SK-N-SH (cell line): Measurements from ENCODE around the gene GAB2. TPM values are rescaled to one million over a fixed set of nuclear protein-coding genes. Genes with fewer than 3 reads are reported as not detected.

ENCODE experiments used
- CTCF ChIA-PET: fragments of 300-600, 350-600 bp; formaldehyde crosslinking; extraction: SDS; loops from one replicate; lab custom pipeline; 2021; lab: Yijun Ruan, JAX
- POLR2A ChIA-PET: fragments of 350-600 bp; sonication (Branson Sonifier 250); formaldehyde crosslinking; extraction: SDS; loops from one replicate; lab custom pipeline; 2020; ENCODE audit warnings: antibody characterized with exemption, inconsistent platforms; lab: Yijun Ruan, JAX
- DNase-seq: peaks from one replicate; pipeline ENCODE4 v3.0.0; 2012
- H2AFZ ChIP-seq: fragments of 200-600 bp; sonication (generic); 2 replicates; pipeline ENCODE4 v1.8.1; 2016; ENCODE audit warnings: antibody characterized with exemption, mild to moderate bottlenecking, low read depth
- H3F3A ChIP-seq: fragments of 200-600 bp; sonication (generic); replicated peaks from 2 replicates; pipeline ENCODE3; 2016; ENCODE audit warnings: antibody characterized with exemption, mild to moderate bottlenecking; ENCODE audit not compliant: insufficient read depth
- H3K27ac ChIP-seq, 2 experiments: fragments of 200-500 bp in 1 of 2; fragments of 200-600 bp in 1 of 2; sonication (Bioruptor generic) in 1 of 2; sonication (generic), shearing (Covaris generic) in 1 of 2; 2 replicates each; pipeline versions ENCODE4 v1.5.1 to v1.6.1; 2014 to 2016; ENCODE audit warnings: low read depth in 2 of 2, inconsistent platforms in 1 of 2, low read length in 1 of 2, mild to moderate bottlenecking in 1 of 2, mixed read lengths in 1 of 2
- H3K27me3 ChIP-seq: fragments of 200-600 bp; sonication (generic), shearing (Covaris generic); 2 replicates; pipeline ENCODE4 v1.6.1; 2016; ENCODE audit warnings: mixed run types; ENCODE audit not compliant: insufficient read depth
- H3K36me3 ChIP-seq, 2 experiments: fragments of 200-500 bp in 1 of 2; fragments of 200-600 bp in 1 of 2; sonication (Bioruptor generic) in 1 of 2; sonication (generic) in 1 of 2; replicated peaks in 1 of 2; 2 replicates each; pipeline versions ENCODE3 to v1.5.1; 2014 to 2016; ENCODE audit warnings: low read length in 1 of 2, mild to moderate bottlenecking in 1 of 2; ENCODE audit not compliant: insufficient read depth in 2 of 2, control insufficient read depth in 1 of 2
- H3K4me1 ChIP-seq, 2 experiments: fragments of 200-500 bp in 1 of 2; fragments of 200-600 bp in 1 of 2; sonication (Bioruptor generic) in 1 of 2; sonication (generic), shearing (Covaris generic) in 1 of 2; 2 replicates each; pipeline versions ENCODE4 v1.5.1 to v1.6.1; 2014 to 2016; ENCODE audit warnings: low read depth in 1 of 2, low read length in 1 of 2, mixed run types in 1 of 2; ENCODE audit not compliant: insufficient read depth in 2 of 2, control insufficient read depth in 1 of 2
- H3K4me2 ChIP-seq: fragments of 200-600 bp; sonication (generic), shearing (Covaris generic); 2 replicates; pipeline ENCODE4 v1.6.1; 2017; ENCODE audit warnings: mixed run types
- H3K4me3 ChIP-seq, 2 experiments: fragments of 200-500 bp in 1 of 2; fragments of 200-600 bp in 1 of 2; sonication (Bioruptor generic) in 1 of 2; sonication (generic), shearing (Covaris generic) in 1 of 2; 2 replicates each; pipeline versions ENCODE4 v1.5.1 to v1.8.1; 2014 to 2016; ENCODE audit warnings: low read depth in 2 of 2, inconsistent platforms in 1 of 2, low read length in 1 of 2, mild to moderate bottlenecking in 1 of 2, mixed read lengths in 1 of 2, moderate library complexity in 1 of 2
- H3K79me2 ChIP-seq: fragments of 200-600 bp; sonication (generic); 2 replicates; pipeline ENCODE4 v1.8.1; 2017; ENCODE audit warnings: mild to moderate bottlenecking; ENCODE audit not compliant: insufficient read depth
- H3K9ac ChIP-seq: fragments of 200-600 bp; sonication (generic); 2 replicates; pipeline ENCODE4 v1.6.1; 2017; ENCODE audit warnings: mixed run types
- H3K9me2 ChIP-seq: fragments of 200-600 bp; sonication (generic); 2 replicates; pipeline ENCODE4 v1.6.1; 2017; ENCODE audit warnings: mixed run types
- H3K9me3 ChIP-seq: fragments of 200-600 bp; sonication (generic); 2 replicates; pipeline ENCODE4 v1.6.1; 2017; ENCODE audit warnings: mixed run types, mild to moderate bottlenecking, moderate library complexity
- H4K20me1 ChIP-seq: fragments of 200-600 bp; sonication (generic); 2 replicates; pipeline ENCODE4 v1.6.1; 2017; ENCODE audit warnings: mild to moderate bottlenecking, mixed run types; ENCODE audit not compliant: insufficient read depth
- CHD2 ChIP-seq: fragments of 150-350 bp; IDR thresholded peaks from 2 replicates; pipeline ENCODE4 v1.6.1; 2018; ENCODE audit warnings: low read length; ENCODE audit not compliant: partially characterized antibody
- CTCF ChIP-seq: fragments of 200-600 bp; sonication (generic); IDR thresholded peaks from 2 replicates; pipeline ENCODE4 v1.6.1; 2017; ENCODE audit warnings: antibody characterized with exemption, mild to moderate bottlenecking, moderate library complexity
- EP300 ChIP-seq, 2 experiments: IDR thresholded peaks; 2 replicates each; pipeline versions ENCODE4 v1.4.0 to v1.6.1; 2012; ENCODE audit warnings: borderline replicate concordance in 1 of 2, low read depth in 1 of 2, low read length in 1 of 2
- FOSL2 ChIP-seq: IDR thresholded peaks from 2 replicates; pipeline ENCODE4 v1.4.0; 2012; ENCODE audit warnings: low read depth, mild to moderate bottlenecking, moderate library complexity, borderline replicate concordance
- FOXM1 ChIP-seq: IDR thresholded peaks from 2 replicates; pipeline ENCODE4 v1.4.0; 2012; ENCODE audit warnings: low read depth, mild to moderate bottlenecking
- GATA2 ChIP-seq: sonication (generic); formaldehyde crosslinking; IDR thresholded peaks from 2 replicates; pipeline ENCODE4 v1.5.0; 2020; ENCODE audit warnings: mild to moderate bottlenecking, missing genetic modification reagents
- IRF3 ChIP-seq: fragments of 150-350 bp; IDR thresholded peaks from 2 replicates; pipeline ENCODE4 v1.6.1; 2016; ENCODE audit warnings: mild to moderate bottlenecking, low read depth, low read length
- MAX ChIP-seq: IDR thresholded peaks from 2 replicates; pipeline ENCODE4 v1.4.0; 2012; ENCODE audit warnings: low read depth
- MEF2A ChIP-seq: IDR thresholded peaks from 2 replicates; pipeline ENCODE4 v1.4.0; 2012; ENCODE audit warnings: low read depth, borderline replicate concordance
- PBX3 ChIP-seq: IDR thresholded peaks from 2 replicates; pipeline ENCODE4; 2012
- POLR2AphosphoS5 ChIP-seq: IDR thresholded peaks from 2 replicates; pipeline ENCODE4 v1.6.1; 2012; ENCODE audit warnings: low read depth, low read length
- RAD21 ChIP-seq: IDR thresholded peaks from 2 replicates; pipeline ENCODE4 v1.6.1; 2012; ENCODE audit warnings: mild to moderate bottlenecking, low read length
- RCOR1 ChIP-seq: fragments of 150-350 bp; IDR thresholded peaks from 2 replicates; pipeline ENCODE4 v1.6.1; 2017; ENCODE audit warnings: antibody characterized with exemption, low read length
- RFX5 ChIP-seq: IDR thresholded peaks from 2 replicates; pipeline ENCODE4 v1.6.1; 2012; ENCODE audit warnings: mild to moderate bottlenecking, improper control_type of control experiment, low read length
- TEAD4 ChIP-seq: IDR thresholded peaks from 2 replicates; pipeline ENCODE4 v1.4.0; 2012; ENCODE audit warnings: mild to moderate bottlenecking, borderline replicate concordance; ENCODE audit not compliant: insufficient read depth
- YY1 ChIP-seq: IDR thresholded peaks from 2 replicates; pipeline ENCODE4 v1.4.0; 2012; ENCODE audit warnings: low read depth, mild to moderate bottlenecking
- WGBS: methylation state at CpG from one replicate; pipeline ENCODE4 v1.1.6; 2017; ENCODE audit warnings: low lambda C conversion rate; 5-methylcytosine and 5-hydroxymethylcytosine counted together
- polyA plus RNA-seq, 3 experiments: library from polyadenylated mRNA; depleted of rRNA; stranded (reverse); fragments of >200 nt; gene quantifications; 2 replicates each; pipeline ENCODE4 v1.2.3, GENCODE V29; 2012
- TF ChIP-seq, protein P1 (sequence below): fragments of 150-350 bp; IDR thresholded peaks from 2 replicates; pipeline ENCODE4 v1.6.1; 2017; ENCODE audit warnings: antibody characterized with exemption, low read length, low read depth, borderline replicate concordance
- TF ChIP-seq, protein P2 (sequence below): IDR thresholded peaks from 2 replicates; pipeline ENCODE4 v1.4.0; 2012; ENCODE audit warnings: low read depth, borderline replicate concordance

GAB2 gene
- polyA plus RNA-seq, 1 of the 3 experiments (the other 2 are of a cell fraction) = 5.6 TPM

GRCh38 chr11:78197816-78198215 lies 219.8 kb downstream of the GAB2 start (continued):
- TF ChIP-seq, protein P1, sequence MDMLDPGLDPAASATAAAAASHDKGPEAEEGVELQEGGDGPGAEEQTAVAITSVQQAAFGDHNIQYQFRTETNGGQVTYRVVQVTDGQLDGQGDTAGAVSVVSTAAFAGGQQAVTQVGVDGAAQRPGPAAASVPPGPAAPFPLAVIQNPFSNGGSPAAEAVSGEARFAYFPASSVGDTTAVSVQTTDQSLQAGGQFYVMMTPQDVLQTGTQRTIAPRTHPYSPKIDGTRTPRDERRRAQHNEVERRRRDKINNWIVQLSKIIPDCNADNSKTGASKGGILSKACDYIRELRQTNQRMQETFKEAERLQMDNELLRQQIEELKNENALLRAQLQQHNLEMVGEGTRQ = no peak
- TF ChIP-seq CTCF (no peak), FOXM1 (no peak), EP300 (IDR thresholded peaks at IDR 0.05; ENCODE audit: borderline replicate concordance in 1 of 2, low read depth in 1 of 2, low read length in 1 of 2) (no peak), MAX (no peak), GATA2 (no peak), YY1 (no peak), MEF2A (no peak), FOSL2 (no peak)
- TF ChIP-seq, protein P2, sequence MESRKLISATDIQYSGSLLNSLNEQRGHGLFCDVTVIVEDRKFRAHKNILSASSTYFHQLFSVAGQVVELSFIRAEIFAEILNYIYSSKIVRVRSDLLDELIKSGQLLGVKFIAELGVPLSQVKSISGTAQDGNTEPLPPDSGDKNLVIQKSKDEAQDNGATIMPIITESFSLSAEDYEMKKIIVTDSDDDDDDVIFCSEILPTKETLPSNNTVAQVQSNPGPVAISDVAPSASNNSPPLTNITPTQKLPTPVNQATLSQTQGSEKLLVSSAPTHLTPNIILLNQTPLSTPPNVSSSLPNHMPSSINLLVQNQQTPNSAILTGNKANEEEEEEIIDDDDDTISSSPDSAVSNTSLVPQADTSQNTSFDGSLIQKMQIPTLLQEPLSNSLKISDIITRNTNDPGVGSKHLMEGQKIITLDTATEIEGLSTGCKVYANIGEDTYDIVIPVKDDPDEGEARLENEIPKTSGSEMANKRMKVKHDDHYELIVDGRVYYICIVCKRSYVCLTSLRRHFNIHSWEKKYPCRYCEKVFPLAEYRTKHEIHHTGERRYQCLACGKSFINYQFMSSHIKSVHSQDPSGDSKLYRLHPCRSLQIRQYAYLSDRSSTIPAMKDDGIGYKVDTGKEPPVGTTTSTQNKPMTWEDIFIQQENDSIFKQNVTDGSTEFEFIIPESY = no peak

DNA sequence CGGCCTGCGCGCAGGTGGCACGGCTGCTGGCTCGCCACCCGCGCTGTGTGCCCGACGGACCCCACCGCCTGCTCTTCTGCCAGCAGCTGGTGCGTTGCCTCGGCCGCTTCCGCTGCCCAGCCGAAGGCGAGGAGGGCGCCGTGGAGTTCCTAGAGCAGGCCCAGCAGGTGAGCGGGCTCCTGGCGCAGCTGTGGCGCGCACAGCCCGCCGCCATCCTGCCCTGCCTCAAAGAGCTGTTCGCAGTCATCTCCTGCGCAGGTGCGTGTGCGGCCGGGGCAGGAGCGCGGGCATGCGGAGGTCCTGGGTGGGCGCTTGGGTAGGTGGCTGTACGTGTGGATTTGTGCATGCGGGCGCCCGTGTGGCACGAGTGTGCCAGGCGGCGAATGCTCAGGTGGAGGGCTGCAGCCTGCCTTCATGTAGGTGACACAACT lies 220.9 kb downstream of the GAB2 start:
- 98% methylated on average over 27 of the region's 40 CpGs for WGBS
- TF ChIP-seq PBX3 (no peak), TEAD4 (no peak), IRF3 (no peak), GATA2 (no peak), RCOR1 (no peak), RAD21 (no peak), RFX5 (no peak), CHD2 (no peak), POLR2AphosphoS5 (no peak), CTCF (no peak)
- TF ChIP-seq, all 33 proteins: peak for 0
- Histone ChIP-seq H3K9me2 (no peaks in the 10 kb centered on the region), H3K36me3 (peaks cover 0 to 34% of the 10 kb centered on the region in 2 experiments), H3K9me3 (no peaks in the 10 kb centered on the region), H3K4me1 (peaks cover 0 to 4% of the 10 kb centered on the region in 2 experiments; a peak in 1 of 4 replicates), H2AFZ (no peak overlapping the region), H4K20me1 (0 out of 2 replicates have a peak, but pooled peaks cover 10% of the 10 kb centered on the region), H3K9ac (no peak overlapping the region), H3K79me2 (peaks cover 30% of the 10 kb centered on the region; the same call in 1 of the 2 replicates), H3K4me3 (no peak overlapping the region), H3F3A (no peaks in the 10 kb centered on the region), H3K27me3 (no peaks in the 10 kb centered on the region), H3K27ac (no peak overlapping the region), H3K4me2 (no peak overlapping the region)
- ChIA-PET POLR2A (no interaction called here), CTCF (no interaction called here)
- no peak for DNase-seq
